Measurements from ENCODE around the gene CECR2. TPM values are rescaled to one million over a fixed set of nuclear protein-coding genes. Genes with fewer than 3 reads are reported as not detected.

CECR2 gene
- total and polyA plus RNA-seq, 8 donors: 8.0 to 22.0 (median 17.1) TPM

GRCh38 chr22:17358415-17358814 is 10.8 kb upstream of the CECR2 start:
- Histone ChIP-seq H3K36me3 (no peaks in the 10 kb centered on the region), H3K27me3 (no peaks in the 10 kb centered on the region), H3K27ac (no peak overlapping the region), H3K9me3 (no peaks in the 10 kb centered on the region), H3K4me1 (no peaks in the 10 kb centered on the region), H3K4me3 (no peak overlapping the region)
- no peak for ATAC-seq
- TF ChIP-seq CTCF (IDR thresholded peaks at IDR 0.05): no peak
- DNase-seq: no peak
- intact Hi-C loops (cut with DNase I): no loop called here

GRCh38 chr22:17359501-17359900 is 9.8 kb upstream of the CECR2 start:
- no peak for DNase-seq
- Histone ChIP-seq H3K36me3 (no peaks in the 10 kb centered on the region), H3K27ac (no peak overlapping the region), H3K4me1 (no peaks in the 10 kb centered on the region), H3K9me3 (no peaks in the 10 kb centered on the region), H3K27me3 (no peaks in the 10 kb centered on the region), H3K4me3 (no peak overlapping the region)
- no peak for ATAC-seq
- TF ChIP-seq CTCF (IDR thresholded peaks at IDR 0.05): no peak
- intact Hi-C loops (cut with DNase I): no loop called here

- H3K9me3 ChIP-seq: no peaks in the 10 kb centered on the region
- ATAC-seq: no peak
- TF ChIP-seq CTCF (IDR thresholded peaks at IDR 0.05): no peak
- no peak for DNase-seq
- peaks cover 7 to 58% of the 10 kb centered on the region in 2 donors for H3K27me3 ChIP-seq
- peaks cover 10 to 26% of the 10 kb centered on the region in 2 donors for H3K4me1 ChIP-seq
- intact Hi-C loops (cut with DNase I): no loop called here
- no peaks in the 10 kb centered on the region for H3K36me3 ChIP-seq
- H3K27ac ChIP-seq: no peak overlapping the region
- H3K4me3 ChIP-seq: no peak overlapping the region
Measured at GRCh38 chr22:17366329-17366728, 2.9 kb upstream of the CECR2 start.

- ATAC-seq: no peak
- Histone ChIP-seq H3K4me3 (no peak overlapping the region), H3K9me3 (no peaks in the 10 kb centered on the region), H3K27ac (no peak overlapping the region), H3K27me3 (peaks cover 7 to 63% of the 10 kb centered on the region in 2 donors), H3K4me1 (peaks cover 10 to 26% of the 10 kb centered on the region in 2 donors), H3K36me3 (no peaks in the 10 kb centered on the region)
- TF ChIP-seq CTCF (IDR thresholded peaks at IDR 0.05): no peak
- intact Hi-C loops (cut with DNase I): no loop called here
- DNase-seq: peak in 3 of 4 donors; percentile 49 to 75 (median 50)
Measured at GRCh38 chr22:17366830-17367229, 2.4 kb upstream of the CECR2 start.

- Histone ChIP-seq H3K4me3 (peak overlapping the region; percentile 42 to 60), H3K4me1 (peaks cover 10 to 26% of the 10 kb centered on the region in 2 donors), H3K9me3 (no peaks in the 10 kb centered on the region), H3K27me3 (peaks cover 7 to 76% of the 10 kb centered on the region in 2 donors), H3K36me3 (no peaks in the 10 kb centered on the region), H3K27ac (peak overlapping the region; percentile 74 to 87)
- ATAC-seq (no peak), DNase-seq (no peak)
- intact Hi-C loops (cut with DNase I): no loop called here
- no peak for TF ChIP-seq CTCF (IDR thresholded peaks at IDR 0.05)
Measured at GRCh38 chr22:17368144-17368543, 1.1 kb upstream of the CECR2 start.

Measured in left lung (tissue), 10 donors.